ENCODE measurements around the gene RCBTB1.
"Not testable (repeated sequence)": the region's sequence is repeated elsewhere in the genome, so short reads cannot be mapped to it uniquely, and the experiment has no call there.

The RCBTB1 gene

GRCh38 chr13:49604570-49604969, 19.2 kb upstream of the RCBTB1 start:
- no peak for DNase-seq (ENCODE audit: low read depth)

GRCh38 chr13:49602615-49603014, 17.3 kb upstream of the RCBTB1 start:
- DNase-seq (ENCODE audit: low read depth), result not testable (repeated sequence)

- no peak for DNase-seq (ENCODE audit: low read depth)
Observed at GRCh38 chr13:49602005-49602404, 16.6 kb upstream of the RCBTB1 start.

- DNase-seq (ENCODE audit: low read depth), result no peak
Observed at GRCh38 chr13:49597043-49597641, 11.8 kb upstream of the RCBTB1 start.

- no peak for DNase-seq (ENCODE audit: low read depth)
Observed at GRCh38 chr13:49596221-49596620, 10.9 kb upstream of the RCBTB1 start.

GRCh38 chr13:49594576-49594975, 9.2 kb upstream of the RCBTB1 start:
- no peak for DNase-seq (ENCODE audit: low read depth)

- DNase-seq (ENCODE audit: low read depth), result not testable (repeated sequence)
Observed at GRCh38 chr13:49593876-49594275, 8.5 kb upstream of the RCBTB1 start.

GRCh38 chr13:49590714-49591113, 5.4 kb upstream of the RCBTB1 start:
- DNase-seq (ENCODE audit: low read depth), result not testable (repeated sequence)

GRCh38 chr13:49587311-49587847, 2.0 kb upstream of the RCBTB1 start:
- DNase-seq (ENCODE audit: low read depth), result no peak

GRCh38 chr13:49586717-49587116, 1.4 kb upstream of the RCBTB1 start:
- no peak for DNase-seq (ENCODE audit: low read depth)

- no peak for DNase-seq (ENCODE audit: low read depth)
Observed at GRCh38 chr13:49584771-49585182, 581 bp downstream of the RCBTB1 start.

- no peak for DNase-seq (ENCODE audit: low read depth)
Observed at GRCh38 chr13:49580980-49581680, 4.2 kb downstream of the RCBTB1 start.

- DNase-seq (ENCODE audit: low read depth), result no peak
Observed at GRCh38 chr13:49579501-49579900, 5.9 kb downstream of the RCBTB1 start.

- no peak for DNase-seq (ENCODE audit: low read depth)
Observed at GRCh38 chr13:49571299-49572240, 13.8 kb downstream of the RCBTB1 start.

GRCh38 chr13:49569993-49570689, 15.2 kb downstream of the RCBTB1 start:
- DNase-seq (ENCODE audit: low read depth), result no peak

GRCh38 chr13:49567491-49567890, 17.9 kb downstream of the RCBTB1 start:
- no peak for DNase-seq (ENCODE audit: low read depth)

- DNase-seq (ENCODE audit: low read depth), result no peak
Observed at GRCh38 chr13:49566461-49566860, 18.9 kb downstream of the RCBTB1 start.

- DNase-seq (ENCODE audit: low read depth), result not testable (repeated sequence)
Observed at GRCh38 chr13:49565461-49565860, 19.9 kb downstream of the RCBTB1 start.

GRCh38 chr13:49563516-49563915, 21.8 kb downstream of the RCBTB1 start:
- DNase-seq (ENCODE audit: low read depth), result no peak

- no peak for DNase-seq (ENCODE audit: low read depth)
Observed at GRCh38 chr13:49561062-49561410, 24.3 kb downstream of the RCBTB1 start.

- no peak for DNase-seq (ENCODE audit: low read depth)
Observed at GRCh38 chr13:49560270-49561061, 24.9 kb downstream of the RCBTB1 start.
